Hepatic stellate cell (primary cell): ENCODE data around the gene TMCO4.
A peak's percentile ranks its signal among the peaks of the same experiment; 100 is the strongest.
"Not testable (repeated sequence)": the region's sequence is repeated elsewhere in the genome, so short reads cannot be mapped to it uniquely, and the experiment has no call there.

Experiments
- DNase-seq: peaks from one replicate; pipeline ENCODE4 v3.0.0; 2011; ENCODE audit warnings: low spot score

TMCO4 gene

GRCh38 chr1:19812875-19813642 lies 13.3 kb upstream of the TMCO4 start:
- DNase-seq, result no peak

GRCh38 chr1:19811206-19811851 lies 11.6 kb upstream of the TMCO4 start:
- DNase-seq, result peak; percentile 52

- DNase-seq, result no peak
These were observed 9.5 kb upstream of the TMCO4 start for GRCh38 chr1:19809044-19809750.

- no peak for DNase-seq
These were observed 8.6 kb upstream of the TMCO4 start for GRCh38 chr1:19808351-19808750.

GRCh38 chr1:19804831-19805251 lies 5.1 kb upstream of the TMCO4 start:
- DNase-seq, result no peak

- DNase-seq, result no peak
These were observed 2.6 kb upstream of the TMCO4 start for GRCh38 chr1:19802269-19802668.

GRCh38 chr1:19800076-19800804 lies 524 bp upstream of the TMCO4 start:
- DNase-seq, result peak; percentile 81

GRCh38 chr1:19798486-19799229 lies 1.1 kb downstream of the TMCO4 start:
- DNase-seq, result no peak

- DNase-seq, result no peak
These were observed 1.9 kb downstream of the TMCO4 start for GRCh38 chr1:19797827-19798226.

- DNase-seq, result no peak
These were observed 5.1 kb downstream of the TMCO4 start for GRCh38 chr1:19794583-19794982.

- DNase-seq, result no peak
These were observed 6.2 kb downstream of the TMCO4 start for GRCh38 chr1:19793360-19794046.

- no peak for DNase-seq
These were observed 7.3 kb downstream of the TMCO4 start for GRCh38 chr1:19792237-19793002.

GRCh38 chr1:19790061-19790975 lies 9.4 kb downstream of the TMCO4 start:
- not testable (repeated sequence) for DNase-seq

- no peak for DNase-seq
These were observed 12.7 kb downstream of the TMCO4 start for GRCh38 chr1:19786988-19787423.

- DNase-seq, result no peak
These were observed 14.1 kb downstream of the TMCO4 start for GRCh38 chr1:19785660-19786059.

GRCh38 chr1:19780267-19780877 lies 19.3 kb downstream of the TMCO4 start:
- no peak for DNase-seq

- no peak for DNase-seq
These were observed 22.8 kb downstream of the TMCO4 start for GRCh38 chr1:19776933-19777332.

- DNase-seq, result no peak
These were observed 23.4 kb downstream of the TMCO4 start for GRCh38 chr1:19776287-19776686.

GRCh38 chr1:19775831-19776230 lies 23.9 kb downstream of the TMCO4 start:
- no peak for DNase-seq
